ENCODE measurements around the gene PNPLA8.
A peak's percentile ranks its signal among the peaks of the same experiment; 100 is the strongest.

The PNPLA8 gene

DNA sequence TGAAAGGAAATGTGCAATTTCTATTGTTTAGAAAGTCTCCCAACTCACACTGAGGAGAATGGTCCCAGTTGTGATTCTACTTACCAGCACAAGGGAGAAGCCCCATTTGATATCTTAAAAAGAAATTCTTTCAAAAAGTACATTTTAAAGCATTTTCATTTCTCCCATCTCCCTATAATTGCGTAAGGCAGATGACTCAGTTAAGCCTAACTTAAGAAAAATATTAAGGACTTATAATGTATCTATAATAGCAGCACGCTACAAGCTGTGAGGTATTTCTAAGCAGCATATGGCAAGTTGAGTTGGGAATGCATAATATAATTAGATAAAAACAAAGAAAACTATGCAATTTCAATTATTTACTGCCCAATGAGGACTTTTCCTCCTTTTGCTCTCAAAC is 61.2 kb downstream of the PNPLA8 start:
- DNase-seq: no peak

DNA sequence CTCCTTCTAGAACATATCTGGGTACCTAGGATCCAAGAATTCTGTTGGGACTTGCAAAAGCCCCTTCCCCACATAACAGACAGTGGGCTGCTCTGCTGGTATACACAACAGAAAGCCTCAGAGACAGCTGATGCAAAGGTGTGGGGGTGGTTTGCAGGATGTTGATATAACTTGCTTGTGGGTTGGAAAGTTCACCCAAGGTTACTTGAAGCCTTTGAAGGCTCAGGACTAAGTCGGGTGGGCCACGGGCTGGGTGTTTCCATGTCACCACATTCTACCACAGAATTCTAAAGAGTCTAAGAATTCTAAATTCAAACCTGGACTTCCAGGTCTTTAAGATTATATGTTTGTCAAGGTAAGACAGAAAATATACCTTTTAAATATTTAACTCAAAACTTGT is 62.3 kb downstream of the PNPLA8 start:
- no peak for DNase-seq

DNA sequence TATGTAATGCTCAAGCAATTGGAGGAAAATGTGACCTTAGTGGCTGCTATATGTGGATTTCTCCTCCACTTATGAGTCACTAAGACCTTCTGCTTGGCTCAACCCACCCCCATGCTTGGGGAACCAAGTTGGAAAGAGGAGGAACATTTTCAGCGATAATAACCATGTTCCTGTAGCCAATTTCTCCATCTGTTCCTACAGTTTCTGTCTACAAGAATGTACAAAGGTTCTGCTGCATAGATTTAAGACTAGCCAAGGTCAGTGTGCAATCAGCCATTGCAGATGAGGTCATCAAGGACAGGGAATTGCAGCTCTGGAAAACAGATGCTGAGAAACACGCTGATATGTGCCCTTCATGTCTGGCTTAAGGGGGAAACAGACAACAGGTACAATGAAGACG is 64.1 kb downstream of the PNPLA8 start:
- no peak for DNase-seq

DNA sequence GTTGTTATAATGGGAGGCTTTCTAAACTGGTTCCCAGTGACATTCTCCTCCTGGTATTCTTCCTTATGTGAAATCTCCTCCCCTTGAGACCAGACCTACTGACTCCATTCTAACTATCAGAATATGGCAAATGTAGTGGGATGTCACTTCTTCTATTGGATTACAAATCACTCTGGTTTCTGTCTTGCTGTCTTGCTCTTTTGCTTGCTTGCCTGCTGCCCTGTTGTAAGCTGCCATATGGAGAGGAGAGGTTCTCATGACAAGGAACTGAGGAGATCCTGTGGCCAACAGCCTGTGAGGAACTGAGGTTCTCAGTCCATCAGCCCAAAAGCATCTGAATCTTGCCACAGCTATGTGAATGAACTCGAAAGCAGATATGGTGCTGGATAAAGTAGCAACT is 65.0 kb downstream of the PNPLA8 start:
- DNase-seq: no peak

DNA sequence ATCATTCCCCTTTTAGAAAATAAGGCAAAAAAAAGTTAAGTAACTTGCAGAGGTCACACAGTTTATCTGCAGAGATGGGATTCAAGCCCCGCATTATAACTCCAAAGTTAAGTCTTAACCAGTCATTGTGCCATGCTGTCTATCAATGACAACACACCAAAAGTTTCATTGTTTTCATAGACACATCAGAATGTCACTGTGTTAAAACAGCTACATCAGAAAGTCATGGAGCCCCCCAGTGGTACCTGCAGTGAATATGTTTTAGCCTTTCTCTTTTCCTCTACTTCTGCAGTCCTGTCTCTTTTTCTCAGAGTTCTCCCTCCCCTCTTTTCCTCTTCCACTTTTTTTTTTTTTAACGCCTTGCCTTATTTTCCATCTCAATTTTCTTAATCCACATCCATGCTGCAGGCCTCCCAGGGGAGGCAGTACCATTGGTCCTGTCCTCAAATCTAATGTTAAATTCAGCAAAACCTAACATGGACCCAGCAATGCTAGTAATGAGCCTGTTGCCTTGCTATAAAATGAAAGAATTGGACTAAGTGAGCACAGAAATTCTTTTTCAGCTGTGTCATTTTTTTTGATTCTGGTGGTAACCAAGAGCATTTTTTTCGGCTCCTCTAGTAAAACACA is 65.9 kb downstream of the PNPLA8 start:
- DNase-seq: peak; percentile 38 to 81

DNA sequence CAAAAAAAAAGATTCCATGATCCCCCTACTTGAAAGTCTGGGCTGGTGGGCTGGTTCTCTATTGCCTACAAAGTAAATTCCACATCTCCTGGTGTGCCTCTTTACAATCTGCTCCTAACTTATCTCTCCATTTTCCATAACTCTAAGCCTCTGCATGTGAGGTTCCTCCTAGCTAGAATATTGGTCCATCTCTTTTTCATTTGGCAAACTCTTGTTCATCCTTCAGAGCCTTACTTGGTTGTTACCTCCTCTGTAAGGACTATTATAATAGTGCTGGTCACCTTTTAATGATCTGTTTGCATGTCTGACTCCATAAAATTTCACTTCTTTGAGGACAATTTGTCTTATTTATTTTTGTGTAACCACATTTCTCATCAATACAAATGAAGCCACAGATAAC is 68.1 kb downstream of the PNPLA8 start:
- no peak for DNase-seq

DNA sequence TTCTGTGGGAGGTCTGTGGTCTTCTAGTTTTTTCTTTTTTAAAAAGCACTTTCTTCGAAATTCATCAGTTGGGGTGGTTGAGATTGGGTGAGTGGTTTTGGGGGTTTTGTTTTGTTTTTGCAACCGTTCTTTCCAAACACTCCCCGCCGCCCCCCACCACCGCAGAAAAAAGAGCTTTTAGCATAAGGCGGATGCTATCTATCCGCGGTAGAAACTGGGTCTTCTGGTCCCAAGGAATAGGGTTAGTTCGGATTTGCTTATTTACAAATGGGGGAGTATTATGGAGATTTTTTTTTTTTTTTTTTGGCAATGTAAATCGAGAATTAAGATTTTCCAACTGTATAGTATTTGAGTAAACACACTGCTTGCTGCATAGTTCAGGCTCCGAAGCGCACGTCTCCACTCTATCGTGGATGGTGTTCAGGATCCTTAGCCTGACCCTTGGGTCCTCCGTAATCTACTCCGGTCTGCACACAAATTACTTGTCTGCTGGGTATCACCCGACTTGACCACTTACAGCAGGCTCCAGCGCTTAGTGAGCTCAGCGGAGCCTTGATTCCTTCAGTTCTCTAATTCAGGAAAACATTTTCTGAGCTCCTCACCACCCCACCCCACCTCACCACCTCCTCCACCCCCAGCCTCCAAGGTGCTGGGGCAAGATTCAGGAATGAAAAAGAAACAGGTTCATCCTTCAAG is 68.9 kb downstream of the PNPLA8 start:
- peak in 1 of 2 experiments; percentile 39 for DNase-seq

DNA sequence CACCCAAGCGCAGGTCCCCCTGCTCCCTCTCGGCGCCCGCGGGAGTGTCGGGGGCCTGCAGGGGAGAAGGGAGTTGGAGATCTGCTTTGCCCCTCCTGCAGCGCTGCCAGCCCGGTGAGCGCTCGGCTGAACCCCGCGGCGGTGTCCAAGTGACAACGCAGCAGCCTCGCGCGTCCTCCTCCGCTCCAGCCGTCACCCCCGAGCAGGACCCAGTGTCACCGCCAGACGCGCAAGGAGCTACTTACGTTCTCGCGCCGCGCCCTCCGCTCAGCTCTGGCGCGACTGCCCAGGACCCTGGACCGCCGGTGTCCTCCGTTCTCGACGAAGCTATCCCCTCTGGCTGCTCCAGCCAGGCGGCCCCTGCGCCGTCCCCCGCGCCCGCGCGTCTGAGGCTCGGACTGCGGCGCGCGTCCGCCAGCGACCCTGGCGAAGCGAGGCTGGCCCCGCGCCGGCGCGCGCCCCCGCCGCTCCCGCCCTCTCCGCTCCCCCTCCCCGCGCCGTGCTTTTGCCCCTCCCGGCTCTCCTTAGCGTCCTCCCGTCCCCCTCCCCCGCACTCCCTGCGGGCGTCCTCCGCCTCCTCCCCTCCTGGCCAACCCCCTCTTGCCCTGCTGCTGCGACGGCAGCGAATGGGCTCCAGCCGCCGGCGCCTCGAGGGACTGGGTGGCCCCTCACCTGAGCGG is 69.8 kb downstream of the PNPLA8 start, which contains the start of gene NRCAM:
Gene NRCAM (minus strand): TSS at position 439 of the 680 bp plus-strand sequence. CDS start 216,372 bp downstream, outside the sequence.
- DNase-seq: peak; percentile 91 to 98

DNA sequence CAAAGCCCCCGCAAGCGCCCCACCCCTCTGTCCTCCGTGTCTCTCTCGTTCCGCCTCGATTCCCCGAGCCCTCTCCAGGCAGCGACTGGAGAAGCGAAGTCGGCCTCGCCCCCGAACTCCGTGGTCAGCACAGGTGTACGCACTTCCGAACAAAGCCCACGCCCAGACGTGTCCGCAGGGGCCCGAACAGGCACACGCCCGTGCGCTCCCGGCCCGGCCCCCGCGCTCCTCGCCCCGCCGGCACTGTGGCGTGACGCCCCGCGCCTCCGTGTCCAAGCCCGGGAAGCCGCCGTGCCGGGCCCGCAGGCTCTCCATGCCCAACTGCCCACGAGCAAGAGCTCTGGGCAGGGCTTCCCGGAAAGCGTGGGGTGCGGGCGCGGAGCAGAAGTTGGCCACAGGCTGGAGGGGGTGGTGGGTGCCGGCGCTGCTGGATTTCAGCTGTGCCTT is 70.4 kb downstream of the PNPLA8 start:
- peak in 1 of 2 experiments; percentile 88 for DNase-seq

DNA sequence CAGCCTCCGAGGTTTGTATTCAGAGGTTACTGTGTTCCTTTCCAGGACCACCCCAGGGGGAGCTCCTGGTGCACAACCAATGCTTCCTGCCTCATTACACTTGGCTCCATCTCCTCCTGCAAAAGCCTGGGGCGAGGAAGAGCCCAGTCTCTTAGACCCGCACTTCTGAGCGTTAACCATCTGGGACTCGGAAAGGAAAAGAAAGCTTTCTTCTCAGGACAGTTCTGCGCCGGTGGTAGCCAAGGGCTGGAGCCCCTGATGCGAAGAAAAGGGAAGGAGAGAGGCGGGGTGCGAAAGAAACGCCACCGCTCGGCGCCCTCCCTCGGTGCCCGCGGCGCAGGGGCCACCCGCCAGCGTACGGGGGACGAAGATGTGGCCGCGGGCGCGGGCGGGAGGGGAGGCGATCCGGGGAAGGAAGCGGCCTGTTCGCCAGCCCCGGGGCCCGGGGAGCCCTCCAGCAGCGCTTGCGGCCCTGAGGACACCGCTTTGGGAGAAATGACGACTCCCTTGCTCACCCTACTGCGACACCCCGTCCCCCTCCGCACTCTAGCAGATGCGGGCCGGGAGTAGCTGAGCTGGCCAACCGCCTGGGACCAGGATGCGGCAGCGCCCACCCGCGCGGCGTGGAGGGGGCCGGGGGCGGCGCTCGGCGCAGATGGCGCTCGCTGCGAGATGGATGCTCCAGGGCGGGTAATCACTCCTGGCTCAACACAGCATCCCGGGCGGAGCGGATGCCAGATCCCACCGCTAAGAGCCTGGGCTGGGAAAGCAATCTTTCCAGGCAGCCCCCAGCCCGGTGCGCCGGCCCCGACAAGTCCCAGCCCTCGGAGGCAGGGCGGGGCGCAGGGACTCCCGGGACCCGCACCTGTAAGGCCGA is 71.0 kb downstream of the PNPLA8 start:
- peak; percentile 84 to 89 for DNase-seq

DNA sequence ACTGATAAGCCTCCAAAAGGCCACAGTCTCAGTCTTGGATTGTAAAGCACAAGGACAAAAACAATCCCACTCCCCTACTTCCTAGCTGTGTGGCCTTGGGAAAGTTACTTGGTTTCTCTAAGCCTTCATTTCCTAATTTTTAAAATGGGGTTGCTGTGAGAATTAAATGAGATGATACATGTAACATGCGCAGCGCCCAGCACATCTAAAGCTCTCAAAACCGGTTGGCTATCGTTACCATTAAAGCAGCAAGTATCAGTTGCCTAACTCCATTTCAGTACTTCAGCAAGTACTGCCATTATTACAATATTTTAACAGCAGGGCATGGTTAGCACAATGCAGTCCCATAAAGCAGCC is 71.6 kb downstream of the PNPLA8 start:
- DNase-seq: no peak

DNA sequence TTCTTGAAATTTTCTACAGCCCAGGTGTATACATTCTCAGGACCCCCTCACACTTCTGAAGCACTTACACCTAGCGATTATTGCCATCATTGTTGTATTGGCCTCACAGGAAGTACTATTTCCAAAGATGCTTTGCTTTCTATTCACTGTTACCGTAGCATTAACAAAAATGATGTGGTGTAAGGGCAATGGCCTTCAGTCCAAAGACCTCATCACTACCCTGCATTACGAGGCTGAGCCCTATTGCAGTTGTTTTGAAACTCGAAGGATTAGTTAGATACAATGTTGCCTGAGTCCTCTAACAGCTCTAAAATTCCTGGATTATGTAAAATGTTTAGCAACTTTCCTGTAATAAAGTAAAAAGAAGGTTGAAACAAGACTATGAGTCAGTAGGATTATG is 72.6 kb downstream of the PNPLA8 start:
- no peak for DNase-seq

DNA sequence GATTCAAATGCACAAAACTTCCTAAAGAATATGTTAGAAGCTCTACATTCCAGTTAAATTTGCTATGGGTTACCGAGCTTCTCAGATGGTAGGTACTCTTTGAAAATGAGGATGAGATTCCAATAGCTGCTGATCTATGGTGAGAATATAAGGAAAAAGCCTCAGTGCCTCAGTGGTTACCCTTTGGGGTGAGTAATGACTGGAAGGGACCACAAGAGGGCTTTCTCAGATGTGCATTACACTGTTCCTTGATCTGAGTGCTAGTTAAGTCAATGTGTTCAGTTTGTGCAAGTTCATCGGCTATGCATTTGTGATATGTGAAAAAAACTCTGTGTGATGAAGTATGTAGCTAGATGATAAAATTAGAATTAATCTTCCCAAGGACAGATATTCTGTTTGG is 73.2 kb downstream of the PNPLA8 start:
- DNase-seq: peak; percentile 37 to 76

DNA sequence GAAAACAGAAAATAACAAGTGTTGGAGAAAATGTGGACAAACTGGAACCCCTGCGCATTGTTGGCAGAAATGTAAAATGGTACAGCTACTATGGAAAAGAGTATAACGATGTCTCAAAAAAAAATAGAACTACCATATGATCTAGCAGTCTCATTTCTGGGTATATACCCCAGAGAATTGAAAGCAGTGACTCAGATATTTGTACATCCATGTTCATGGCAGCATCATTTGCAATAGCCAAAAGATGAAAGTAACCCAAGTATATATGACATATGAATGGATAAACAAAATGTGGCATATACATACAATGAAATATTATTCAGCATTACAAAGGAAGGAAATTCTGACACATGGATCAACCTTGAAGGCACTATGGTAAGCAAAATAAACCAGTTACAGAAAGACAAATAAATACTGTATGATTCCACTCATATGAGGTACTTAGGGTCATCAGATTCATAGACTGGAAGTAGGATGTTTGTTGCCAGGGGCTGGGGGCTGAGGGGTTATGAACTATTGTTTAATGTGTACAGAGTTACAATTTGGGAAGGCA is 74.6 kb downstream of the PNPLA8 start:
- DNase-seq: no peak

DNA sequence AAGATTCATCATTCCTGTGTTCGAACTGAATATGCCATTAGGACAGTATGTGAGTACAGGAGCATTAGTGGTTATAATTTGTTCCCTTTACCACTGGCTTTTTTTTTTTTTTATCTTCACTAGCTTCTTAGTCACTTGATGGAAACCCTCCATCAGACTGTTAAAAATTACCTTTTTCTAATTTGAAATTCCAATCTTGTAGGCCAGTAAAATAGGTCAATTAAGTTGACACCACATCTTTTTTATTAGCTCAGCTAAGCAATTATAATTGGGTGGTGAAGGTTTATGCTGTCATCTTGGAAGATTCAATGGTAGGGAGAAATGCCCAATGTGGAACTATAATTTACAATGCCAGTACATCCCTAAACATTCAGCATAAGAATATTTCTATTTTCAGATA is 75.8 kb downstream of the PNPLA8 start:
- no peak for DNase-seq

DNA sequence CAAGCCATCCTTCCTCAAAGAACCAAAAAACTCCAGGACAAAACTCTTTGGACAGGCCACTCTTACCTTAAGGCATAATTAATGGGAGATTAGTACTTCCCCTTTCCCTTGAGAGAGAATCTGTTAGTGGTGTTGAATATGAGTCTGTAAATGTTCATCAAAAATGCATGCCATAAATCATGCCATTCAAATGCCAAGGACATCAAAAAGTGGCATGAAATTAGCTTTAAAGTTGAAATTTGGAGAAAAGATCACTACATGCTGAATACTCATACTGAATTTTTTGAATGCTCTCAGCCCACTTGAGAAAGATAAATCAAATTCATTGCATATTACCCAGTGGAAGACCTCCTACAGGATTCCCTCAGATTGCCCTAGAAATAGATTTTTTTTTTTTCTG is 76.4 kb downstream of the PNPLA8 start:
- no peak for DNase-seq

DNA sequence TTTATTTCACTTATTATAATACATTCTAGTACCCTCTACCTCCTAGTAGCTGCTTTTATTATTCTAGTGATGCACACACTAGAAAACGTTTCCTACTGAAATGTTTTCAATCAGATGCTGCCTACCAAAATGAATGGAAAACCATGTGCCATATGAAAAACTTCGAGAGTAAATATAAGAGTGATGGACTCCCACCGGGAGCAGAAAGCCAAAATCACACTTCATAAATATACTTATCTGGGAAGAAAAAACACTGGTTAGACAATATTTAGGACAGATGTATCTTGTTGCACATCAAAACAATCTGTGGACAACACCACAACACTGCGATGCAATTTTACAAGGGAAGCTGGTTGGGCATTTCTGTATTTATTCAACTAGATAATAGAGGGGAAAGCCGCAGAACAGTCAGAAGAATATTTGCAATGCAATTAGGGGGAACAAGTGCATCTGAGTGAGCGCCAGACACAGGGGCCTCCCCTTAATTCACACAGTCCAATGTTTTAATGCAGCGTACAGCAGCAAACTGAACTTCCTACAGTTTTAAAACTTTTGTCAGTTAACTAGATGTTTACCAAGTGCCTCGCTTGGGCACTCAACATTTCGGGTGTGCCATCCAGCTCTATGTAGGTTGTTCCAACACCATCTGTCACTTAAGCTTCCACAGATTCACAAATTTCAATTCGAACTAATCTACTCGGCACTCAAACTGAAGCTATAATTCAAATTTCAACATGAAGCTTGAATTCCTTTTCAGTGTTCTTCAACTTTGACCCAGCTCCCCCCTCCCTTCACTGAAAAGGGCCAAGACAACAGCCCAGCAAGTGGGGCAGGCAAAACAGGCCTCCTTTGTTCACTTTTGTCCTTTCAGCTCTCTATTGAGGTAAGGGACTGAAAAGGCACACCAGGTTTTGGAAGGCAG is 77.1 kb downstream of the PNPLA8 start:
- peak; percentile 61 to 70 for DNase-seq

DNA sequence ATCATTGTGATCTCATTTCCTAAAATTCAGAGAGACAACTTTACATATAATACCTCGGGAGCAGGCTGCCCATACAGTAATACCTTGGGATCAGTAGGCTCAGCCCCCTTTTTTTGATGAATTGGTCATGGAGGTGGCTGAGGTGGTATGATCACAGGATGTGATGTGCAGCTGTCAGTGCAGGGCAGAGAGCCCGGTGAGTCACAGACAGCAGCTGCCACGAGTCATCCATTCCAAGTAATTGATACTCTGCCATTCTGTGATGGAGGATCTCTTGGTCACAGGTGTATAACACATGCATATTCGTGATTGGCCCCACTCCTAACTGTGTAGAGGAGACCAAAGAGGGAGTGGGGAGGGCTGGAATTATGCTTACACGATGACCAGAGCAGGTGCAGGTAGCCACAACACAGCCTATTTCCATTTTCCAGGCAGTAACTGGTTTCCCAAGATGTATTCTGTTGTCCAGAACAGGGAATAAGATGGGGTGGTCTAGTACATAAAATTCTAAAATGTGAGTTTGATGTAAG is 83.8 kb downstream of the PNPLA8 start:
- peak in 1 of 2 experiments; percentile 47 for DNase-seq

DNA sequence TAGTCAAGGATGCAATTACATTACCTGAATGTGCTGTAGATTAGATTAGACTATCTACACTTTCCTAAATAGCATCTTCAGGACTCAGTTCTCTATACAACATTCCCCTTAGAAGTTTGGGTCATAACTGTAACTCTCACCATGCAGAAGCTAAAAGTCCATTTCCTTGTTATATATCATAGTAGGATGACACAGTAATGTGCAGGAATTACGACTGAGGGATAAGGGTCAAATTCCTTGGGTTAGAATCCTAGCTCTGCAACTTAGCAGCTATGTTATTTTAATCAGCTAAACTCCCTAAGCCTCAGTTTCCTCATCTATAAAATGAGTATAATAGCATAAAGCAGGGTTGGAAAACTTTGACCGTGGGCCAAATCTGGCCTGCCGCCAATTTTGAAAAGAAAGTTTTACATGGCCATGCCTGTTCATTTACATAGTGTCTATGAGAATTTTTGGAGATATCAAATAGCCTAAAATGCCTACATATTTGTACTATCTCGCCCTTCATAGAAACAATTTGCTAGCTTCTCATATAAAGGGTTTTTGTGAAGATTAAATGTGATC is 84.5 kb downstream of the PNPLA8 start:
- DNase-seq: no peak

DNA sequence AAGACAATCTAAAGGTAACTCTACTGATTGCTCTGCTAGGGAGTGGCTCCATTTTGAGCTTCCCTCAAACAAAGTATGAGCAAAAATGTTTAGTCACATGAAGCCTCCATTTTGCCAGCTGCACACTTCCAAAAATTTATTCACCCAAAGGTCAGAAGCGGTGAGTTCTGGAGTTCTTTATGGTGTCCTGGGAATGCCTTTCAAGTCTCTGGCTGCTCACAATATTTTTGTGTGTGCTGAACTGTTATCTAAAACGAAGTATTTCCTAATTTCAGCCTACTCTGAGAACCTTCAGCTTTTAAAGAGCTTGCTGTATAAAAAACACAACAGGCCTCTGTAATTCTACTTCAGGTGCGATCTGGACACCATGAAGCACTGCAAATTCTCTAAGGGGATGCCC is 85.3 kb downstream of the PNPLA8 start:
- no peak for DNase-seq

DNA sequence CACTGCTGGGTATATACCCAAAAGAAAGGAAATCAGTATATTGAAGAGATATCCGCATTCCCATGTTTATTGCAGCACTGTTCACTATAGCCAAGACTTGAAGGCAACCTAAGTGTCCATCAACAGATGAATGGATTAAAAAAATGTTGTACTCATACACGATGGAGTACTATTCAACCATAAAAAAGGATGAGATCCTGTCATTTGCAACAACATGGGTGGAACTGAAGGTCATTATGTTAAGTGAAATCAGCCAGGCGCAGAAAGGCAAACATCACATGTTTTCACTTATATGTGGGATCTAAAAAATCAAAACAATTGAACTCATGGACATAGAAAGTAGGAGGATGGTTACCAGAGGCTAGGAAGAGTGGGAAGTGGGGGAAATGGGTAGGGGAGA is 89.0 kb downstream of the PNPLA8 start:
- no peak for DNase-seq

Measured in NCI-H526 (cell line).